ENCODE results near the gene PDLIM5. TPM values are rescaled to one million over a fixed set of nuclear protein-coding genes. Genes with fewer than 3 reads are reported as not detected.

Gene PDLIM5
- total and polyA plus RNA-seq, 2 of the 8 experiments (the other 6 are each of a cell fraction or from before 2014, with no cell fraction given): 37.3 to 62.1 TPM

GRCh38 chr4:94653095-94653649 is 201.4 kb downstream of the PDLIM5 start:
- no peak overlapping the region for H3K4me2 ChIP-seq (ENCODE audit: insufficient read depth in 1 of 2, low read depth in 2 of 2, low read length in 2 of 2)
- no peak overlapping the region for H2AFZ ChIP-seq (ENCODE audit: low read length)
- no peaks in the 10 kb centered on the region for H4K20me1 ChIP-seq (replicated peaks in 1 of 2; ENCODE audit: control insufficient read depth in 1 of 2, insufficient read depth in 2 of 2, low read length in 2 of 2)
- H3K23me2 ChIP-seq (ENCODE audit: low read depth, low read length): no peaks in the 10 kb centered on the region
- H3K4me3 ChIP-seq (ENCODE audit: extremely low read depth in 1 of 4, insufficient read depth in 2 of 4, low read depth in 3 of 4, low read length in 4 of 4): no peak overlapping the region
- no peak overlapping the region for H3K4ac ChIP-seq (replicated peaks; ENCODE audit: insufficient read length, low read depth, low read length)
- H3K9ac ChIP-seq (replicated peaks in 1 of 4; ENCODE audit: extremely low read depth in 1 of 4, low read depth in 3 of 4, low read length in 3 of 4): no peak overlapping the region
- no peak overlapping the region for H2BK120ac ChIP-seq (replicated peaks; ENCODE audit: low read depth, low read length)
- no peaks in the 10 kb centered on the region for H3K79me2 ChIP-seq (ENCODE audit: control insufficient read depth in 1 of 2, insufficient read depth in 2 of 2, low read length in 2 of 2)
- no peak for TF ChIP-seq CBX8 (IDR thresholded peaks at IDR 0.05; ENCODE audit: borderline replicate concordance, low read depth, low read length)
- TF ChIP-seq BACH1 (IDR thresholded peaks at IDR 0.05; ENCODE audit: low read length): no peak
- TF ChIP-seq RBBP5 (IDR thresholded peaks at IDR 0.05; ENCODE audit: borderline replicate concordance, low read depth, low read length): no peak
- TF ChIP-seq NANOG (IDR thresholded peaks at IDR 0.05; ENCODE audit: insufficient read depth, low read depth, low read length, poor library complexity, severe bottlenecking): no peak
- TF ChIP-seq, protein P1, sequence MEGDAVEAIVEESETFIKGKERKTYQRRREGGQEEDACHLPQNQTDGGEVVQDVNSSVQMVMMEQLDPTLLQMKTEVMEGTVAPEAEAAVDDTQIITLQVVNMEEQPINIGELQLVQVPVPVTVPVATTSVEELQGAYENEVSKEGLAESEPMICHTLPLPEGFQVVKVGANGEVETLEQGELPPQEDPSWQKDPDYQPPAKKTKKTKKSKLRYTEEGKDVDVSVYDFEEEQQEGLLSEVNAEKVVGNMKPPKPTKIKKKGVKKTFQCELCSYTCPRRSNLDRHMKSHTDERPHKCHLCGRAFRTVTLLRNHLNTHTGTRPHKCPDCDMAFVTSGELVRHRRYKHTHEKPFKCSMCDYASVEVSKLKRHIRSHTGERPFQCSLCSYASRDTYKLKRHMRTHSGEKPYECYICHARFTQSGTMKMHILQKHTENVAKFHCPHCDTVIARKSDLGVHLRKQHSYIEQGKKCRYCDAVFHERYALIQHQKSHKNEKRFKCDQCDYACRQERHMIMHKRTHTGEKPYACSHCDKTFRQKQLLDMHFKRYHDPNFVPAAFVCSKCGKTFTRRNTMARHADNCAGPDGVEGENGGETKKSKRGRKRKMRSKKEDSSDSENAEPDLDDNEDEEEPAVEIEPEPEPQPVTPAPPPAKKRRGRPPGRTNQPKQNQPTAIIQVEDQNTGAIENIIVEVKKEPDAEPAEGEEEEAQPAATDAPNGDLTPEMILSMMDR (IDR thresholded peaks at IDR 0.05; ENCODE audit: control extremely low read depth in 1 of 3, insufficient read depth in 1 of 3, low read depth in 1 of 3, low read length in 3 of 3): no peak
- no peak for TF ChIP-seq CREB1 (IDR thresholded peaks at IDR 0.05)
- no peak for TF ChIP-seq KDM1A (IDR thresholded peaks at IDR 0.05; ENCODE audit: borderline replicate concordance, low read length)
- no peak for TF ChIP-seq SP1 (IDR thresholded peaks at IDR 0.05; ENCODE audit: low read depth, low read length)
- TF ChIP-seq FOSL1 (IDR thresholded peaks at IDR 0.05; ENCODE audit: insufficient read depth, low read depth, low read length): no peak
- H3K14ac ChIP-seq (ENCODE audit: insufficient read length): no peak overlapping the region
- H2BK12ac ChIP-seq (ENCODE audit: low read depth, low read length): no peak overlapping the region
- no peak overlapping the region for H4K8ac ChIP-seq (ENCODE audit: extremely low read depth, insufficient read depth, low read length)
- WGBS, 2 experiments (ENCODE audit: extremely low coverage in 1 of 2, insufficient coverage in 1 of 2, insufficient read length in 1 of 2, insufficient replicate concordance in 2 of 2, low coverage in 1 of 2, low lambda C conversion rate in 2 of 2, missing lambda C conversion rate in 1 of 2): 93% methylated on average over 3 of the region's 3 CpGs; no CpG with 5 or more reads in 1 of the 2 experiments
- no peak overlapping the region for H3K23ac ChIP-seq (ENCODE audit: insufficient read length)
- no peak overlapping the region for H2BK5ac ChIP-seq (ENCODE audit: low read depth, low read length)
- H3K4me1 ChIP-seq (replicated peaks in 1 of 4; ENCODE audit: control insufficient read depth in 3 of 4, insufficient read depth in 4 of 4, low read length in 3 of 4): no peaks in the 10 kb centered on the region
- no peak overlapping the region for H2BK20ac ChIP-seq (ENCODE audit: low read length)
- H3K27me3 ChIP-seq (replicated peaks in 1 of 4; ENCODE audit: control insufficient read depth in 3 of 4, extremely low read depth in 1 of 4, insufficient read depth in 3 of 4, low read length in 3 of 4): no peaks in the 10 kb centered on the region
- H3K9me3 ChIP-seq (ENCODE audit: insufficient read depth in 2 of 2, low read depth in 1 of 2, low read length in 1 of 2): no peaks in the 10 kb centered on the region
- FAIRE-seq (no peak), DNase-seq (ENCODE audit: low read depth in 1 of 2, low spot score in 2 of 2) (no peak)
- ChIA-PET POLR2A (ENCODE audit: partially characterized antibody) (no interaction called here), CTCF (ENCODE audit: partially characterized antibody) (no interaction called here)
- no peak overlapping the region for H4K5ac ChIP-seq (ENCODE audit: insufficient read length, low read depth, low read length)
- no peak overlapping the region for H2AK5ac ChIP-seq (ENCODE audit: low read depth, low read length)
- H4K91ac ChIP-seq (replicated peaks; ENCODE audit: insufficient read length, low read length): no peak overlapping the region
- H3K56ac ChIP-seq (replicated peaks; ENCODE audit: insufficient read length, low read depth, low read length): no peak overlapping the region
- H3K36me3 ChIP-seq (ENCODE audit: control insufficient read depth in 2 of 4, insufficient read depth in 4 of 4, low read length in 3 of 4): no peaks in the 10 kb centered on the region; a peak in 1 of 8 replicates
- no peak overlapping the region for H3K18ac ChIP-seq (ENCODE audit: extremely low read depth, low read length)
- H3K27ac ChIP-seq (ENCODE audit: low read depth, low read length): no peak overlapping the region
- H2BK15ac ChIP-seq (ENCODE audit: low read length): no peak overlapping the region
- no peaks in the 10 kb centered on the region for H3K79me1 ChIP-seq (ENCODE audit: low read depth, low read length)

All from H1 (cell line).